ENCODE data around the gene ABCB8.

GRCh38 chr7:151068069-151068773 is 40.0 kb downstream of the ABCB8 start:
- TF ChIP-seq L3MBTL2 (IDR thresholded peaks at IDR 0.05), result no peak
- no peak for TF ChIP-seq SIN3A (IDR thresholded peaks at IDR 0.05; ENCODE audit: borderline replicate concordance in 2 of 2, control insufficient read depth in 1 of 2, low read depth in 2 of 2, low read length in 2 of 2)
- TF ChIP-seq ZNF785 (CRISPR knock-in tag; IDR thresholded peaks at IDR 0.05), result no peak
- no peak for TF ChIP-seq ATF1 (CRISPR knock-in tag; IDR thresholded peaks at IDR 0.05)
- TF ChIP-seq ATF1 (tag; IDR thresholded peaks at IDR 0.05), result no peak
- no peak for TF ChIP-seq ZKSCAN3 (CRISPR knock-in tag; IDR thresholded peaks at IDR 0.05)

Data from K562 (cell line).